ENCODE measurements around the gene RPS6KA2.

RPS6KA2 gene

GRCh38 chr6:166504100-166504499, 123.0 kb downstream of the RPS6KA2 start:
- no peak for TF ChIP-seq CTCF (conservative IDR thresholded peaks at IDR 0.05)
- no peak for TF ChIP-seq ZFX (IDR thresholded peaks at IDR 0.05)
- H3K27ac ChIP-seq, result no peak overlapping the region

GRCh38 chr6:166503167-166503744, 123.8 kb downstream of the RPS6KA2 start:
- no peak for TF ChIP-seq ZFX (IDR thresholded peaks at IDR 0.05)
- no peak for TF ChIP-seq CTCF (conservative IDR thresholded peaks at IDR 0.05)
- no peak overlapping the region for H3K27ac ChIP-seq

GRCh38 chr6:166502453-166502852, 124.6 kb downstream of the RPS6KA2 start:
- H3K27ac ChIP-seq, result no peak overlapping the region

GRCh38 chr6:166501246-166501645, 125.8 kb downstream of the RPS6KA2 start:
- H3K27ac ChIP-seq, result no peak overlapping the region
- TF ChIP-seq CTCF (conservative IDR thresholded peaks at IDR 0.05) (no peak), ZFX (IDR thresholded peaks at IDR 0.05) (no peak)

More at GRCh38 chr6:166502453-166502852, 124.6 kb downstream of the RPS6KA2 start:
- TF ChIP-seq CTCF (conservative IDR thresholded peaks at IDR 0.05) (no peak), ZFX (IDR thresholded peaks at IDR 0.05) (no peak)

- TF ChIP-seq ZFX (IDR thresholded peaks at IDR 0.05) (no peak), CTCF (conservative IDR thresholded peaks at IDR 0.05) (no peak)
- no peak overlapping the region for H3K27ac ChIP-seq
Observed at GRCh38 chr6:166500246-166500645, 126.8 kb downstream of the RPS6KA2 start.

GRCh38 chr6:166499350-166500163, 127.5 kb downstream of the RPS6KA2 start:
- TF ChIP-seq CTCF (conservative IDR thresholded peaks at IDR 0.05) (no peak), ZFX (IDR thresholded peaks at IDR 0.05) (no peak)
- H3K27ac ChIP-seq, result no peak overlapping the region

- H3K27ac ChIP-seq, result no peak overlapping the region
- TF ChIP-seq ZFX (IDR thresholded peaks at IDR 0.05), result no peak
Observed at GRCh38 chr6:166498661-166499349, 128.2 kb downstream of the RPS6KA2 start.

Data from C4-2B (cell line).